Brain pericyte (primary cell): ENCODE measurements around the gene AKAP5.
"Not testable (repeated sequence)": the region's sequence is repeated elsewhere in the genome, so short reads cannot be mapped to it uniquely, and the experiment has no call there.

ENCODE experiments used
- DNase-seq: peaks from one replicate; pipeline ENCODE4 v3.0.0-alpha.2; 2012; ENCODE audit warnings: low read depth, low spot score

AKAP5 gene

DNA sequence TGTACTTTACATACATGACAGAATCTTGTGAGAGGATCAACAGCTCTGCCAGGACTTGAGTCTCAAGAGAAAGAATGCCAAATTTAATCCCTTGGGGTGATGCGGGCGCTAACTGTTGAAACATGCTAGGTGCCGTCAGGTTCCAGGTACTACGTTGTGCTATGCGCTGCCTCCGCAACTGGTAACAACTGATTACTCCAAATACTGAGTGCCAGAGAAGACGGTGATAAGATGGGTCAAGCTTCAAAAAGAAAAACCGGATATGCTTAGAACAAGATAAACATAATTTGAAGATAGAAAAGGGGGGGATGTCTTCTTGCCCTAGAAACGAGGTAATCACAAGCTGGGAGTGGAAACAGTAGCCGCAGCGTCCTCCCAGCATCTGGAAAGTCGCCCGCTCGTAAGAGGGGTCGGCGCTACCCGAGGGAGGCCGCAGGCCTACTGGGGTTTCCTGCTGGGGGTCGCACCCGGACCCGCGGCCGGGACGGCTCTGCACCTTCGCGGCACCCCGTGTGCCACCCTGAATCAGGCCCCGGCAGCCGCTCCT lies 37.7 kb downstream of the AKAP5 start:
- no peak for DNase-seq

DNA sequence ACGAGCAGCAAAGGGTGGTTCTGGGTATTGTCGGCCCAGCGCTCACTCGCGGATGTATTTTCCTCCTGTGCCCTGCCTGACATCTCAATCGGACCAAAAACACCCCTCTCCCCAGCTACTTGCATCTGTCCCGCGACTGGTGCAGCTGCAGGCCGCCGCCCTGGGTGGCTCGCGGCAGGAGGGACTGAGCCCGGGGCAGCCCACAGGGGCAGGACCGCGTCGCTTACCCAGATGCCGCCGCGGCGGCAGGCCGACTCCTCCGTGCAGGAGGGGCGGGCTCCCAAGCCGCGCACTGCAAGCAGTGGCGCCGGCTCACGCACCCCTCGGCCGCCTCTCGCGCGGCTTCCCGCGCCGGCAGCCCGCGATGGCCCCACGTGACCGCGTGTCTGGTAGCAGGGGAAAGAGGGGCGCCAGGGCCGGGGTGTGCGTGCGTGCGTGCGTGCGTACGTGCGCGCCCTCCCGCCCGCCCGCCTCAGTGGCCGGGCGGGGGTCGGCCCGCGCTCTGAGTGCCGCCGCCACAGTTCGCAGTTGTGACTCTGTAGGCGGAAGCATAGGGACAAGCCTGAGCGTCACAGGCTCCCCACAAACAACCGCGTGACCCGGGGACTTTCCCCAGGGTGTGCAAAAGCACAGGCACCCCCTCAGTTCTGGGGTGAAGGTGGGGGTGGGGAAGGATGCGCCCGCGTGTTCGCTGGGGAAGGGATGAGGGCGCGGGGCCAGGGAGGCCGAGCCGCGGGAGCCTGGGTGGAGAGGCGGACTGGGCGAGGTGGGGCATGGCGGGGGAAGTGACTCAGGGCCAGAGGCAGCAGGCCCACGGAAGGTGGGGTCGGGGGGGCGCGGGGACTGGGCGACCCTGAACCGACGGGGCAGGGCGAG lies 38.4 kb downstream of the AKAP5 start, which contains the start of gene ZBTB25:
TSS of gene ZBTB25 (minus strand) at position 405 of the 876 bp plus-strand sequence. CDS start 13,305 bp downstream, outside the sequence.
- peak; percentile 77 for DNase-seq

DNA sequence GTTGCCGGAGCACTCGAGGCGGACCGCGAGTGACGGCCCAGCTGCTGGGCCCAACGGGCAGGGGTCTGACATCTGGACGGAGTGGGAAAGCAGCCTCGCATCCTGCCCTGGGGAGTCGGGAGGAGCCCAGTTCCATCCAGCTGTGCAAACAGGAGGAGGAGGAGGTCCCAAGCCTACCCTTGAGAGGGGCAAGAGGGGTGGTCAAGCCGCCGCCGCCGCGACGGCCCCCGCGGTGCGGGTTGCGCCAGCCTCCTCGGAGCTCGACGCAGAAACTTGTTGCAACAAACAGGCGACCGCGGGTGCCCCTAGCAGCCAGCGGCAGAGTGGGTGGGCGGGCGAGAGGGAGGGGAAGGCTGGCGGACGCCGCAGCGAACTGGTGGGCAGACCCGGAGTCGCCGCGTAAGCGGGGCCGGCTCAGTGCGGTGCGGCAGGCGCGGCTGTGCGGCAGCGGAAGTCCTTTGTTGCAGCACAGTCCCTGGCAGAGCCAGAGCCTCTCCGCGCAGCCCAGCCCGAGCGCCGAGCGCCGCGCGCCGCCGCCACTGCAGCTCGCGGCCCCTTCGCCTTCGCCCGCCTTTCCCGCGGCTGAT lies 39.1 kb downstream of the AKAP5 start, which contains the start of gene ZBTB1:
TSS of gene ZBTB1 (plus strand) at position 461 of the 587 bp plus-strand sequence. CDS start 16,735 bp downstream, outside the sequence.
- DNase-seq, result peak; percentile 89

DNA sequence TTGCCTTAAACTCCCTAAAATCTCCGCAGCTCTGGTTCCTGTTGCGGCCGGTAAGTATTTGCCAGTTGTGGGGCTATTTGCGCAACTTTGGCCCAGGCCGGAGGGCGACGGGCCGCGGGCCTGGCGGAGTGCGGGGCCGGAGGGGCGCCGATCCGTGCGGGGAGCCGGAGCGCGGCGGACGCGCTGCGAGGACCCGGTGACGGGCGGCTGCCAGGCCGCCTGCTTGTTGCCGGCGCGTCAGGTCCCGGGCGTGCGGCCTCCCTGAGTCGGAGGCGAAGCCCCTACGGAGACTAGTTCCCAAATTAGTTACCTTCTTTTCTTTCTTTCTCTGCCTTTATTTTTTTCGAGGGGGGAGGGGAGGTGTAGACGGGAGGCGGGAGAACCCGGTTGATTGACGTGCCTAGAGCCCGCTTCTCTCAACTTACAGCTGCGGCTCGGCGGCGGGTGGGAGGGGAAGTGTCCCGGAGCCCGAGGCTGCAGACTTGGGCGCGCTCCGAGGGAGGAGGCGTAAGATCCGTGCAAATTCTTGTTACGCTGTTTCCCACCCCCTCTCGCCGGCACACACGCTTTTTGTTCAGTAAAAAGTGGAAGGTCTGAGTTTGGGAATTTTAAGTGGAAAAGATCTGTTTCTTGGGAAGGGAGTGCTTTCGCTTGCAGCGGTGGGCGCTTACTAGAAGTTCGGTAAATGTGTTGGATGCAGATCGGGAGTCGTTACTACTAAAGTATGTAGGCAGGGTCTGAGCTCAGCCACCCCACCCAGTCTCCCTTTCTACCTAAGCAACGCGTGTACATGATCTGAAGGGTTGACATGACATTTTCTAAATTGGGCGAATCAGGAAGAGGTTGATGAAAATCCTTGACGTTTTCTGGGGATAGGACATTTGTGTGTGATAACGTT lies 39.8 kb downstream of the AKAP5 start:
- peak; percentile 53 for DNase-seq

DNA sequence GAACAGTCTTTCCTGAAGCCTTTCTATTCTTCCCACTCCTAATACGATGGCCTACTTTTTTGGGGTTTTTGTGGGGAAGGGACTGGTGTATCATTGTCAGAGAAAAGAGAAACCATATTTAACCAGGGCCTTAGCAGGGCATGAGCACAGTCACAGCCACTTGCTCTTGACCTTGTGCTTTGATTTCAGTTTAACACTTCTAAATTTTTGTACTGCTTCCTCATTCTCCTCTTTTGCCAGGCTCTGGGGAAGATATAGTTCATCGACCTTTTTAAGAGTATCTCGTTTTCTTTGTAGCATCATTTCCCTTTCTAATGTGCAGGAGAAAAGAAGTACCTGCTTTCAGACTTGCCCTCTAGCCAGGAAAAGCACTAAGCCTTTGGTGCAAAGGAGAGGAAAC lies 41.4 kb downstream of the AKAP5 start:
- no peak for DNase-seq

DNA sequence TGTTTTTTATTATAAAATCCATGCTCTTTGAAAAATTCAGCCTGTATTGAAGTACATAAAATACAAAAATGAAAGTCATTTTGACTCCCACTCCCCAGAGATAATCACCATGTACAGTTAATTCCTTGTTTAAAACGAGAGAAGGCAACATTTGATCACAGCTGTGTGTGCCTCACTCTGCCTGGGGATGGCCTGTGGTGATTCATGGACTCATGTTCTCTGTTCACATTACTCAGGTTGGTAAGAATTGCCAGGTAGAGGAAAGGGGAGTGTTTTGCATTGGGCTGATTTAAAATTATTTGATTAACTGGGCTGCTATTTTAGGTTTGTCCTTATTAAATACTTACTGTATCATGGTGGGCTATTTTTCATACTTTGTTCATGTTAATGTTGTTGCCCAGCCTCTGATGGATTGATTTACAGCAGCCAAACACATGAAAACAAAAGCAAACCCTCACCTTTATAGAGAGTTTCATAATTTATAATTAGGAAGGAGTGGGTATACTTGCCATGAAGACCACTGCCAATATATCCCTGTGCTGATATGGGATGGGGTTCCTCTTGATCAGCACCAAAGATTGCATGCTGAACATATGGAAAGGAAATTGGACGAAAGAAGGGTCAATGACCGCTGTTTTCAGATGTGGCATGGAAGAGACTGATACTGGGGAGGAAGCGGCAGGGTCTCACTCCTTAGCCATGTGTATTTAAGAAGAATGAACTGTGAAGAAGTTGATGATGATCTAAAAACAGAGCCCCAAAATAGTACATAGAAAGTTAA lies 42.3 kb downstream of the AKAP5 start:
- no peak for DNase-seq

DNA sequence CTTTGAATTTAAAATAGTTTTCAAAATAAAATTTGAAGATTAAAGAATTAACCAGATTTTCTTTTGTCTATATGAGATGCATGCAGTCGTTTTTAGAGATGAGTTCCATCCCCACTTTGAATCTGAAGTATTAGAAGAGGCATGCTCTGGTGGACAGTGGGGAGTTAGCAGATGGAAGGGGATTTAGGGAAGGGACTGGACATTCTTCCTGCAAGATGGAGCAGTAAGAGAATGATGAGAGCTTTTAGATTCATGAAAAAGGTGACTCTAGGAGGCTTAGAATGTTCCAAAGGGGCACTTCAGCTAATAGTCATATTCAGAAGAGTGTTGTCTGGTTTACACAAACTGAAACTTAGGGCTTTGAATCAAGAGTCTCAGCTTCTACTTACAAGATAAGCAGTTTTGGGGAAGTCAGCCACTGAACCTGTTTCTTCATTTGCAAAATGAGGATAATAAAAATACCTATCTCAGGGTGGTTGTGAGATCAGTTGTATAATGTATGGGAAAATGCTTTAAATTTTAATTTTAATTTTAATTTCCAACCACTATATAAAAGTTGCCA lies 43.0 kb downstream of the AKAP5 start:
- DNase-seq, result no peak

DNA sequence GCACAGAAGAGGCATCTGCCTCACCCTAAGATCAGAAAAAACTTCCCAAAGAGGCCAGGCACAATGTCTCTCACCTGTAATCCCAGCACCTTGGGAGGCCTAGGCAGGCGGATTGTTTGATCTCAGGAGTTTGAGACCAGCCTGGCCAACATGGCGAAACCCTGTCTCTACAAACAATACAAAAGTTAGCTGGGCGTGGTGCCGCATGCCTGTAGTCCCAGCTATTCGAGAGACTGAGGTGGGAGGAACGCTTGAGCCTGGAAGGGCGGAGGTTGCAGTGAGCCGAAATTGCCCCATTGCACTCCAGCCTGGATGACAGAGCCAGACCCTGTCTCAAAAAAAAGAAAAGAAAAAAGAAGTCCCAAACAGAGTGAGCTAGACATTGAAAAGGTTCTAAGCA lies 43.7 kb downstream of the AKAP5 start:
- no peak for DNase-seq

DNA sequence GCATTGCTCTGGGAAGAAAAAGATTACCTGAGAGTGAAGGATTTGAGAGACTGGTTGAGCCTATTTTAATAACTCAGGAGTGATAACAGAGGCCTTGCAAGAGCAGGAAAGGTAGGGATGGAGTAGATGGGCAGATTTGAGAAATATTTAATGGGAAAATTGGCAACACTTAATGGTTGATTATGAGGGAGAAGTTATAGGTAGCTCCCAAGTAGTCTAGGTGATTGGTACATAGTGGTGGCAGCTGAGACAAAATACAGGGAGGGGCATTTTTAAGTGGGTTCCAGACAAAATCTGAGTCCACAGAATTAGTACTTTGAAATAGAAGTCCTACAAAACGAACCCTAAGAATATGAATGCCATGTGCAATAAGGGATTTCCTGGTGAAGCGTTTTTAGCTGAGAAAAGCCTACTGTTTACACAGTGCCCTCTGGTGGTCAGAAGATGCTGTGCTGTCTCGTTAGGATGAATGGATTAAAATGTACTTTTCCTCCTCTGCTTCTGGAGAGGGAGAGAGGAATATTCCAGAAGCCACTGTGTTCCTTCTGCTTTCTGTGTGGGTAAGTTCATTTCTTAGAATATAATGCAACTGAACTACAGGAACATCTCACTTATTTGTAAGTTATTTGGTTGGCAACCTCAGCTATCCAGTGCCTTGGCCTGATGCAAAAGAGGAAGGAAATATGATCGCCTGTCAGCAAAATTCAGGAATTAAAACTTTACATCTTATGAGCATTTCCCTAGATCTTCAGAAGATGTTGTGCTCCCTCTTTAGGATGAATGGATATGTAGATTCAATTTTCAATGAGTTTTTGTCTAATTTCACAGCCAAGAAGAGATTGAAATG lies 45.7 kb downstream of the AKAP5 start:
- no peak for DNase-seq

DNA sequence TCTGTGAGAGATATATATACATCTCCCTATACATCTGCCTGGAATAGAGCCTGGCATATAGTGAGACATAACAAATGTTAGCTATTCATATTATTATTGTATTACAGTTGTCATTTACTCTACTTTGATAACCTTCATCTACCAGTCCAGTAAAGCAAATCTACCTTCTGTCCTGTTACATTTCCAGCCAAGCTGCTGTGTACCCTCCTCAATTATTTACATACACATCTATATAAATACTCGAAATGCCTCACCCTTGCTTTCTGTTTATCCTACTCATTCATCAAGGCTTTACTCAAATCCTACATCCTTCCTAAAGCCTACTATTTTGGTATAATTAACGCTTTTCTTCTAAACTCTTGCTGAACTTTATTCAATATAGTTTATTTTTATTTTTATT lies 48.0 kb downstream of the AKAP5 start:
- DNase-seq, result no peak

DNA sequence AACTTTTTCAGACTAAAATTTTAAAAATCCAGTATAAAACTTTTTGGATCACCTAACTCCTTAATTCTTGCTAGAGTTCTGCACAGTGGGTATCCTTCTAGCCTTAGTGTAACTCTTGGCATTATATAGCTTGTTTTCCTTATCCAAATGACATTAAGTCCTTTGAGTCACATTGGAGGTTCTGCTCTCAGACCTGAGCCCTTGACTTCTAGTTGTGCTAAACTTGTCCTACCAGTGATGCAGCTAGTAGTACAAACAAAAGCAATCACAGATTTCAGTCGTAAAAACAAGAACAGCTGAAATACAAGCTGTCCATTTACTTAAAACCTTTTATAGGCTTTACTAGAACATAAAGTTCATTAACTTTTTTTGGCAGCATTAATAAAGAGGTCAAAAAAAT lies 49.8 kb downstream of the AKAP5 start:
- DNase-seq, result no peak

DNA sequence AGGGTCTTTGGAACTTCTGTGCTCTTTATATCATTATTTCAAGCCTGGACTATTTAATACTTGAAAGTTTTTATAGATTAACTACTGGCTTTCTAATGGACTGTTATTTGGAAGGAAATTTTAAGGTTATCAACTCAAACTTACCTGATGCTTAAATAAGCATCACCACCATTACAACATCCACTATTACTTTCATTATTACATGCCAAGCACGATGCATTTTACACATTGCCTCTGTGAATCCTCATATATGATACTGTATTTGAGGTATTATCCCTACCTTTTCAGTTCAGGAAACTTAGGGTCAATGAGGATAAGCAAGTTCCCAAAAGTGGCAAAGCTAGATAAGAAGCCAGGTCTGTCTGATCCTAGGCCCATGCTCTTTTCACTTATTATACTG lies 51.7 kb downstream of the AKAP5 start:
- DNase-seq, result no peak

DNA sequence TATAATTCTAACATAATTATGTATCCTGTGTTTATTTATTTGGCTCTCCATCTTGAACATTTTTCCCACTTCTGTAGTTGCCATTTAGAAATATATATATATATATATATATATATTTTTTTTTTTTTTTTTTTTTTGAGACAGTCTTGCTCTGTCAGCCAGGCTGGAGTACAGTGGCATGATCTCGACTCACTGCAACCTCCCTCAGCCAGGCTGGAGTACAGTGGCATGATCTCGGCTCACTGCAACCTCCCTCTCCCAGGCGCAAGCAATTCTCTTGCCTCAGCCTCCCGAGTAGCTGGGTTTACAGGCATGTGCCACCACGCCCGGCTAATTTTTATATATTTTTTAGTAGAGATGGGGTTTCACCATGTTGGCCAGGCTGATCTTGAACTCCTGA lies 52.4 kb downstream of the AKAP5 start:
- not testable (repeated sequence) for DNase-seq

DNA sequence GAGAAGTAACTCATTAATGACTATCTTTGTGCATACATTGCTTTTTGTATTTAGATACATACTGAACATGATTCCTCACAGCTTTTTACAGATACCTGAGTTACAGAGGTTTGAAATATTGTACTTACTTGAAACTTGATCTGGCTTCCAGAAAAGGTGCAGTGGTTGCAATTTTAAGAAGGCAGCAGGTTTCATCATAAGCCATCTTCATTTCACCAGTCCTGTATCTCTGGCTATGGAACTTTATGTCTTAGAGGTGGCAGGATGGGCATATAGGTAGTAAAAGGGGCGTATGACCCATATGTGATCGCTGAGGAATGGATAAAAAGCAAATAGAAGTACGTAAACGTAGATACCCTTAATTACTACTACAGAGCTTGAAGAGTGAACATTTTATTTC lies 52.9 kb downstream of the AKAP5 start:
- no peak for DNase-seq

DNA sequence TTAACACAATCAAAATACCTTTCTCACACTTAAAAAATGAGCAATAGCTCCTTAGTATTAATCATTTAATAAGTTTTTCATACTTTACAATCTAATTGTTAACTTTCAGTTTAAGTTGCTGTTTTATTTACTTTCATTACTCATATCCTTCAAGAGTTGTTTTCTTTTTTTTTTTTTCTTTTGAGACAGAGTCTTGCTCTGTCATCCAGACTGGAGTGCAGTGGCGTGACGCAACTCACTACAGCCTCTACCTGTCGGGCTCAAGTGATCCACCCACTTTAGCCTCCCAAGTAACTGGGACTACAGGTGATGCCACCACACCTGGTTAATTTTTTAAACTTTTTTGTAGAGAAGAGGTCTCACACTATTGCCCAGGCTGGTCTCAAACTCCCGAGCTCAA lies 55.4 kb downstream of the AKAP5 start:
- DNase-seq, result no peak

DNA sequence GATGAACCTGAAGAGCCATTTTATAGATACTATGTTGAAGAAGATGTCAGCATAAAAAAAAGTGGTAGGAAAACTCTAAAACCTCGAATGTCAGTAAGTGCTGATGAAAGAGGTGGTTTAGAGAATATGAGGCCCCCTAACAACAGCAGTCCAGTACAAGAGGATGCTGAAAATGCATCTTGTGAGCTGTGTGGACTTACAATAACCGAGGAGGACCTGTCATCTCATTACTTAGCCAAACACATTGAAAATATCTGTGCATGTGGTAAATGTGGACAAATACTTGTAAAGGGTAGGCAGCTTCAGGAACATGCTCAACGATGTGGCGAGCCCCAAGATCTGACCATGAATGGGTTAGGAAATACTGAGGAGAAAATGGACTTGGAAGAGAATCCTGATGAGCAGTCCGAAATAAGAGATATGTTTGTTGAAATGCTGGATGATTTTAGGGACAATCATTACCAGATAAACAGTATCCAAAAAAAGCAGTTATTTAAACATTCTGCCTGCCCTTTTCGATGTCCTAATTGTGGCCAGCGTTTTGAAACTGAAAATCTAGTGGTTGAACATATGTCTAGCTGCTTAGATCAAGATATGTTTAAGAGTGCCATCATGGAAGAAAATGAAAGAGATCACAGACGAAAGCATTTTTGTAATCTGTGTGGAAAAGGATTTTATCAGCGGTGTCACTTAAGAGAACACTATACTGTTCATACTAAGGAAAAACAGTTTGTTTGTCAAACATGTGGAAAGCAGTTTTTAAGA lies 57.5 kb downstream of the AKAP5 start:
- DNase-seq, result no peak
